NOMO-1 treated with dmso at 0.1 percent for 144 hours (cell line): ENCODE measurements around the gene CASR.

Experiments used
- DNase-seq: peaks from one replicate; lab custom pipeline; 2025; ENCODE audit not compliant: unreplicated experiment; lab: John Stamatoyannopoulos, UW

Gene CASR

GRCh38 chr3:122213650-122214049, 30.2 kb downstream of the CASR start:
- no peak for DNase-seq

GRCh38 chr3:122214711-122215110, 31.2 kb downstream of the CASR start:
- no peak for DNase-seq

GRCh38 chr3:122215592-122216298, 32.3 kb downstream of the CASR start:
- no peak for DNase-seq

- no peak for DNase-seq
Observed at GRCh38 chr3:122217901-122218300, 34.4 kb downstream of the CASR start.

- no peak for DNase-seq
Observed at GRCh38 chr3:122219242-122219872, 35.9 kb downstream of the CASR start.

GRCh38 chr3:122227036-122227781, 43.7 kb downstream of the CASR start:
- no peak for DNase-seq

GRCh38 chr3:122230174-122230573, 46.7 kb downstream of the CASR start:
- DNase-seq = no peak

- no peak for DNase-seq
Observed at GRCh38 chr3:122231465-122232157, 48.1 kb downstream of the CASR start.

- no peak for DNase-seq
Observed at GRCh38 chr3:122232485-122232884, 49.0 kb downstream of the CASR start.

GRCh38 chr3:122233101-122233952, 49.9 kb downstream of the CASR start:
- DNase-seq = peak; percentile 98

GRCh38 chr3:122234117-122234516, 50.6 kb downstream of the CASR start:
- no peak for DNase-seq

- DNase-seq = no peak
Observed at GRCh38 chr3:122235147-122235546, 51.7 kb downstream of the CASR start.

GRCh38 chr3:122239112-122239511, 55.6 kb downstream of the CASR start:
- DNase-seq = no peak

GRCh38 chr3:122245513-122246174, 62.2 kb downstream of the CASR start:
- peak; percentile 36 for DNase-seq

GRCh38 chr3:122246199-122246598, 62.7 kb downstream of the CASR start:
- no peak for DNase-seq

GRCh38 chr3:122247087-122247824, 63.8 kb downstream of the CASR start:
- peak; percentile 53 for DNase-seq

GRCh38 chr3:122247825-122248185, 64.3 kb downstream of the CASR start:
- DNase-seq = no peak

- DNase-seq = peak; percentile 17
Observed at GRCh38 chr3:122251428-122251827, 68.0 kb downstream of the CASR start.

- DNase-seq = no peak
Observed at GRCh38 chr3:122253581-122253980, 70.1 kb downstream of the CASR start.
